ENCODE results near the gene UBXN10.
"Not testable (repeated sequence)": the region's sequence is repeated elsewhere in the genome, so short reads cannot be mapped to it uniquely, and the experiment has no call there.

The UBXN10 gene

DNA sequence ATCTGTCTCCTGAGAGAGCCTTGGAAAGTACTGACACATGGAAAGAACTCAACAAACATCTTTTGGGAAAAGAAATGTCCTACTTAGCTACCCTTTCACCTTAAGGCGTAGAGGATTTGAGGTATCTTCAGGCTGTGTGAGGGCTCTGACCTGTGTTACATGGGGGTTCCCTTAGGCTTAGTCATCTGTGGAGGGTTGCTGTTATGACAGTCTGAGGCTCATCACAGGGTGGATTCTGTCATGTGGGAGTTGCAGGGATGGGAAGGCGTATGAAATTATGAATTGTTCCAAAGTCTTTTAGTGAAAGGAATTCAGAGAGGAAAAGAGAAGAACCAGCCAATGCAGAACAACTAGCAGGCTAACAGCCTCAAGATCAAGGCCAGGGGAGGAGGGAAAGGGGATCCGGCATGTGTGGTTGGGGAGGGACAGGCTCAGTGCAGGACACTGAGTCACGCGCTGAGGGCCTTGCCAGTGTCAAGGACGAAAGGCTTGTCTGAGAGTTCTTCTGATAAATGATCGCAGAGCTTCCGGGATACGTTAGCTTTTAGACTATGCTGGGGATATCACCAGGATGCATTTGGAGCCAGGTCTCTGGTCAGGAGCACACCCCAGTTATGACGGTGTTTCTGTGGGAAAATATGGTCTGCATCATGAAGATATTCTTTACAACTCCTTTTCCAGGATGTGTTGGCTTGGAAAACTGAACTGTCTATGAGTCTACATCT is 25.0 kb downstream of the UBXN10 start:
- no peak for DNase-seq

DNA sequence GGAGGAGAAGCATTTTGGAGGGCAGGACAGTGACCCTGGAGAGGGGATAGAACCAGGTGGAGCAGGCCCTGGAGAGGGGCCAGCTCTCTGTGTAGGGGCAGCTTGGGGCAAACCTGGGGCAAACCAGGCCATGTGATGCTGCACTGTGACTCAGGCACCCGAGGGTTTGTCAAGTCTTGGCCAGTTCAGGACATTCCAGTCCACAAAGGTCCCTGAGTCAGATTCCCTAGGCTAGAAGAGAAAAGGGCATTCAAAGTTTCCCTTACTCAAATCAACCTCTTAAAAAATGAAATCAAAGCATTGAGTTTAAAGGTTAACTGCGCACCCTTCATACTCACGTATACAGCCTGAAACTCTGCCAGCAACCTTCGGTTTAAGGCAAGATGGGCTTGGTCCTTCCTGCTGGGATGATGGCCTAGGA is 25.6 kb downstream of the UBXN10 start:
- DNase-seq = no peak

DNA sequence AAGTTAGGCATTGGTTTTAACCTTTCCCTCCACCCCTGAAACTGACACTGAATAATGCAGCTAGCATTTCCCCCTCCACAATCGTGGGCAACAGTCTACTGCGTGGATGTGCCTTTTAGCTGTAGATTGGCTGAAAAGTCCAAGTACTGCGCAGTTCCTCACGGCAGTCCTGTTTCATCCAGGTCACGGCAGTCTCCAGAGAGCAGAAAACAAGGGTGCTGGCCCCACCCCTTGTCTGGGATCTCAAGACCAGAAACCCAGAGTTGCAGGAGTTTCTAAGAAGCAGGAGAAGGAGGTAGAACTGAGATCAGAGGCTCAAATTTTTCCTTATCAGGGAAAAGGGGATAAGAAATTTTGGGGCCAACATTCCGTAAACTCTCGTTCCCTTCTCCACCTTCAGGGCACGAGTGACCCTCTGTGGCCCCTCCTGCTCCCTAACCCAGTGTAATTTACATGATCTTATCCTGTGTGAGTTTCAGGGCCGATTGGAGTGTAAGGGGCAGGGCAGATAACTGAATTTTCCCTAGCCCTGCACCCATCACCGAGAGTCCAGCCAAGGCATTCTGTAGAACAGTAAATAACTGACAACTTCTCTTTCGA is 26.3 kb downstream of the UBXN10 start:
- no peak for DNase-seq

- peak; percentile 74 for DNase-seq
These were observed 26.9 kb downstream of the UBXN10 start for GRCh38 chr1:20212685-20213331.

- DNase-seq = no peak
These were observed 29.8 kb downstream of the UBXN10 start for GRCh38 chr1:20215716-20216115.

DNA sequence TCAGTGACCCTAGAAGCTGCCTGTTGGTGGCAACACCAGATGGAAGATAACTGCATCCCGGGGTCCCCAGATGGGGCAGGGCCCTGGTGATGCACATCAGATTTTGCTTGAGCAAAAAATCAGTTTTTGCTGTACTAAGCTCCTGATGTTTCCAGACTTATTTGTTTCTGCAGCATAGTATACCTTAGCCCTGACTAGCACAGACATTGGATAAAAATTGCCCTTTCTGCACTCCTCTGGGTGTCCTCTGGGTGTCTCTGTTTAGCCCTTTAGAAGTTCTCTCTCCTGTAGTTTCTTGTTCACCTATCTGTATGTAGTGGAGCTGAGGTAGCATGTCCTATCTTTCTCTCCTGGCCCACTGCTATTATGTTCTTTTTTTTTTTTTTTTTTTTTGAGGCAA is 30.7 kb downstream of the UBXN10 start:
- DNase-seq = no peak

DNA sequence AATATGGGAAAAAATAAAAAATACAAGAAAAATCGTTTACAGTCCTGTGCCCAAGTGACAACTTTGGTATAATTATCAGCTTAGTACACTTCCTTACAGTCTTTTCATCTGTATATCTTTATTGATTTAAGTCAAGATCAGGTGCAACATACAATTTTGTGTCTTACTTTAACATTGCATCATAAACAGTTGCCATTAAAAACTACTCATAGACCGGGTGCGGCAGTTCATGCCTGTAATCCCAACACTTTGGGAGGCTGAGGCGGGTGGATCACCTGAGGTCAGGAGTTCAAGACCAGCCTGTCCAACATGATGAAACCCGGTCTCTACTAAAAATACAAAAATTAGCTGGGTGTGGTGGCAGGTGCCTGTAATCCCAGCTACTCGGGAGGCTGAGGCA is 33.2 kb downstream of the UBXN10 start:
- not testable (repeated sequence) for DNase-seq

- DNase-seq = no peak
These were observed 34.1 kb downstream of the UBXN10 start for GRCh38 chr1:20220036-20220435.

DNA sequence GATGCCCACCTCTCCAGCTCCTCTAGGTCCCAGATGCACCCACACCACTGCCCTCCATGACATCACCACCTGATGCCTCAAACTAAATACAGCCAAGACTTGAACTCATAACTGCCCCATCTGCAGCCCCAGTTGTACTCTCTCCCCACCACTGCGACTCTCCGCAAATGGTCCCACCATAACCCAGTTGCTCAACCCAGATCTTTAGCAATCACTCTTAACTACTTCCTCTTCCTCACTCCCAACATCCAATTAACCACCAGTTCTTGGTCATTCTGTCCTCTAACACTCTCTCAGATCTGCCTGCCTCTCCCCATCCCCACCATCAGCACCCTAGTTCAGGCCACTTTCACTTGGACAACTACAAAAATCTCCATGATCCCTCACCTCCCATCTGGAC is 37.2 kb downstream of the UBXN10 start:
- DNase-seq = no peak

- no peak for DNase-seq
These were observed 37.9 kb downstream of the UBXN10 start for GRCh38 chr1:20223551-20224419.

DNA sequence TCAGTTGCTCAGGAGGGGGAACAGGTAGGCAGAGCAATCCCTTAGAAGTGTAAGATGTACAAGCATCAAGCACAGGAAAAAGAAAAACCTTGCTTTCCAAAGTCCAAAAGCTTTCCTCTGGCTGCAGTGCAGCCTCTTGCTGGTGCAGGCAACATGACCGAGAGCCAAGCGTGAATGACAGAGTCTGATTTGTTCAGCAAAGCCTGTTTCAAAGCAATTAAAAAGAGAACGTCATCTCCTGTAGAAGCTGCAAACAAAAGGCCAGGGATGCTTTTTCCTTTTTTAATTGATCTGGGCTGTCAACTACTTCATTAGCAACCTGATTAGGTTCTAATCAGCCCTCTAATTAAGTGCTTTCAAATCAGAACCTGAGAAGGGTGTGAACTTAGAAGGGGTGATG is 38.6 kb downstream of the UBXN10 start:
- no peak for DNase-seq

- DNase-seq = no peak
These were observed 41.8 kb downstream of the UBXN10 start for GRCh38 chr1:20227704-20228103.

- DNase-seq = no peak
These were observed 42.5 kb downstream of the UBXN10 start for GRCh38 chr1:20228314-20228825.

DNA sequence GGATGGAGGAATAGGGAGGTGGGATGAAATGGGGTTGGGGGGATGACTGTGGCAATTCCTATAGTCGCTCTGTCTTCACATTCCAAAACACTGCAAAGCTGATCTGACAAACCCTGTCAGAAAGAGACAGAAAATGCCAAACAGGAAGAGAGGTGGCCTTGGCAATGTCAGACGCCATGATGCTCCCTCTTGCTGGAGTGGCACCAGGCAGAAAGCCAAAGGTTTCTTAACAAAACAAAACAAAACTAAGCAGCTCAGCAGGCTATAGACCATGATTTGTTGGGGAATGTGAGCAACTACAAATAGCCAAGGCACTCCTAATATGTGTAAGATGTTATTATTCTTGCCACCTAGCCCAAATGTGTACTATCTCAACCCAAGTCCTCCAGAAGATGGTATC is 43.3 kb downstream of the UBXN10 start:
- DNase-seq = no peak

DNA sequence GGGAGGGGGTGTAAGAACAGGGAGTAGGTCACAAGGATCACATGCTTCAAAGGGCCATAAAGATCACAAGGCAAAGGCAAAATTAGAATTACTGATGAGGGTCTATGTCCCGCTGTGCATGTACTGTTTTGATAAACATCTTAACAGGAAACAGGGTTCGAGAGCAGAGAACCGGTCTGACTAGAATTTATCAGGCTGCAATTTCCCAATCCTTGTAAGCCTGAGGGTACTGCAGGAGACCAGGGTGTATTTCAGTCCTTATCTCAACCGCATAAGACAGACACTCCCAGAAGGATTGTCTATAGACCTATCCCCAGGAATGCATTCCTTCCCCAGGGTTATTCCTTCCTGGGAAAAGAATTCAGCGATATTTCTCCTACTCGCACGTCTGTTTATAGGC is 46.7 kb downstream of the UBXN10 start:
- DNase-seq = not testable (repeated sequence)

DNA sequence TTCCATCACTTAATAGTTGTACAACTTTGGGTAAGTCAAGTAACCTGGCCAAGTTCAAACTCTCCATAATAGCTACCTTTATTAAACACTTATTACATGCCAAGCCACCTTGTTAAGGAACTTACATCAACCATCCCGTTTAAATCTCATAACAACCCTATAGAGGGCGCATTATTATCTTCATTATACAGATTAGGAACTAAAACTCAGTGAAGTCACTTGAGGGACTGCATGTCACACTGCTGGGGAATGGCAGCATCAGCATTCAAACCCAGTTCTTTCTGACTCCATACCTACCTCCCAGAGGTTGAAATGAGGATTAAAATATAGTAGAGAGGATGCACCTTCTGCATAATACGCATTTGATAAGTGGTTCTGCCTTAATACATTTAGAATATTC is 47.5 kb downstream of the UBXN10 start:
- DNase-seq = no peak

DNA sequence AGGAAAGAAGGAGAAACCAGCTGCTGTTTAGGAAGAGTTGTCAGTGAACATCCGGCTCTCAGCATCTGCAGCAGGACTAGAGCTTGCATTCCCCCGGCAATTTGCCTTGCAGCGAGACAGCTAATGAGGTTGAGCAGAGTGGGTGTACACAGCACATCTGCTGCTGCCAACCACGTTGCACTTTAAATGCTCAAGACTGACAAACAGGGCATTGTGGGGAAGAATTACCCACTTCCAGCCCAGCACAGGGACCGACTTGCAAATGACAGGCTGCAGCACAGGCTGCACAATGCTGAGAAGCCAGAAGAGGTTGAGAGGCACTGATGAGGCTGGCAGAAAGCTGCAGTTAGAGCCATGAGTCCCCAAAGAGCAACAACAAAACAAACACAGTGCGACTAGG is 48.0 kb downstream of the UBXN10 start:
- DNase-seq = no peak

DNA sequence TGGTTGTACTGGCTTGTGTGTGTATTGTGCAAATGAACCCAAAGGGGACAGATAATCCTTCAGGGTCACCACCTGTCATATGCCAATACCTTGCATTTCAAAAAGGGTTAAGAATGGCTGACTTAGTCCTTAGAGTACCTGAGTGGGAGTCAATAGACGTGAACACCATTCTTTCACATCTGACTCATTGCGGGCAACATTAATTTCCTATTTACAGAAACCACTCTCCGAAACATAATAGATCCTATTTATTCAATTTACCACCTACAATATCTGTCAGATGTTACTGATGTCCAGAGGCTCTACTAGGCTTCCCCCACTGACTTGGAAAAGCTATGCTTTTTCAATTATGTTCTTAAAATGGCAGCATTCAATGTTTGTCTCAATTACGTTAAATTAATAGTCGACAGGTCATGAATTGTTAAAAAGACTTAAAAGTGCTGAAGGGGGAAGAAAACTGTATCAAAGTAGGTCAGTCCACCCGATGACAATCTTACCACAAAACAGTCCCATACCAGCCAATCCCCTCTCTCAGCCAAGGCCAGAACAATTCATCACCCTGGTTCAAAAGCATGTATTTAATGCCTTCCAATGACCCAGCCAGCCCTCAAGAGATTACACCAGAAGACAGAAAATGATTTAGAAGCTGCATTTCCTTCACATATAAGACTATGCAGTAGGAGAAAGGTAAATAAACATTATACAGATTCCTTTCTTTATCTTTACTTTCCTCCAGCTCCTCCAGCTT is 49.1 kb downstream of the UBXN10 start:
- DNase-seq = no peak

- no peak for DNase-seq
These were observed 51.8 kb downstream of the UBXN10 start for GRCh38 chr1:20237646-20238045.

- DNase-seq = no peak
These were observed 54.1 kb downstream of the UBXN10 start for GRCh38 chr1:20240012-20240411.

GRCh38 chr1:20242890-20243479 is 57.1 kb downstream of the UBXN10 start:
- DNase-seq = no peak
